K562 (cell line): ENCODE measurements around the gene RASGRP2. TPM values are rescaled to one million over a fixed set of nuclear protein-coding genes. Genes with fewer than 3 reads are reported as not detected.

ENCODE experiments used
- ATAC-seq: fragments of 200-7000 bp; cut with Tn5 transposase; 3 replicates; pipeline ENCODE4 v1.9.1; 2020; ENCODE audit warnings: moderate library complexity
- BruUV-seq: library from RNA; stranded (reverse); fragments of 400-500 nt; replicated peaks from 2 replicates; lab custom pipeline; 2021; lab: Mats Ljungman, UMichigan
- CTCF ChIA-PET: fragments of 300-600 bp; formaldehyde crosslinking; extraction: SDS; loops from one replicate; lab custom pipeline; 2021; ENCODE audit warnings: low intra/inter-chr PET ratio; lab: Yijun Ruan, JAX
- POLR2A ChIA-PET: fragments of 300-600, 350-650 bp; sonication (Branson Sonifier 250); formaldehyde crosslinking; extraction: SDS; loops from one replicate; lab custom pipeline; 2021; ENCODE audit warnings: antibody characterized with exemption, inconsistent platforms; lab: Yijun Ruan, JAX
- DNase-seq, 4 experiments: peaks; one replicate each; pipeline versions ENCODE4 v3.0.0 to v3.0.0-alpha.2; 2011 to 2018; ENCODE audit warnings: low spot score in 3 of 4, mixed read lengths in 3 of 4; ENCODE audit errors: extremely low read depth in 1 of 4
- FAIRE-seq: peaks from 2 replicates; lab custom pipeline; 2011; peaks lifted over from hg19 to GRCh38; lab: Jason Lieb, UNC
- H2AFZ ChIP-seq: 2 replicates; pipeline ENCODE4 v1.6.0; 2011; ENCODE audit warnings: low read depth, low read length, control low read depth, inconsistent platforms
- H3K27ac ChIP-seq: fragments of 200-600 bp; 3 replicates; pipeline ENCODE4 v1.8.0; 2011; ENCODE audit warnings: low read depth, mild to moderate bottlenecking, control low read depth, inconsistent platforms, low read length, moderate library complexity, mixed read lengths; ENCODE audit errors: extremely low read depth
- H3K27me3 ChIP-seq, 2 experiments: fragments of 300-600 bp in 1 of 2; 2 replicates in 1 of 2; 3 replicates in 1 of 2; pipeline versions ENCODE4 v1.6.0 to v1.8.0; 2011; ENCODE audit warnings: inconsistent platforms in 2 of 2, low read length in 2 of 2, mild to moderate bottlenecking in 1 of 2, mixed read lengths in 1 of 2, moderate library complexity in 1 of 2; ENCODE audit not compliant: control insufficient read depth in 2 of 2, insufficient read depth in 2 of 2
- H3K36me3 ChIP-seq: fragments of 300-600 bp; 3 replicates; pipeline ENCODE4 v1.8.0; 2011; ENCODE audit warnings: mild to moderate bottlenecking, low read length, inconsistent platforms; ENCODE audit not compliant: control insufficient read depth, insufficient read depth
- H3K4me1 ChIP-seq, 2 experiments: fragments of 200-600 bp in 1 of 2; replicated peaks in 1 of 2; 2 replicates in 1 of 2; 3 replicates in 1 of 2; pipeline versions ENCODE4 v1.5.1 to v1.8.0; 2011; ENCODE audit warnings: inconsistent platforms in 2 of 2, low read length in 2 of 2, mild to moderate bottlenecking in 1 of 2, mixed read lengths in 1 of 2, moderate library complexity in 1 of 2; ENCODE audit not compliant: control insufficient read depth in 2 of 2, insufficient read depth in 2 of 2
- H3K4me2 ChIP-seq: 2 replicates; pipeline ENCODE4 v1.6.1; 2011; ENCODE audit warnings: low read length, control low read depth, inconsistent platforms, mixed read lengths; ENCODE audit not compliant: insufficient read depth
- H3K4me3 ChIP-seq: fragments of 200-600 bp; sonication (generic), shearing (Covaris generic); 2 replicates; pipeline ENCODE4 v1.5.1; 2016; ENCODE audit warnings: control low read depth, inconsistent platforms
- H3K79me2 ChIP-seq: fragments of 200-600 bp; 3 replicates; pipeline ENCODE4 v1.8.0; 2011; ENCODE audit warnings: low read length, inconsistent platforms; ENCODE audit not compliant: control insufficient read depth, insufficient read depth
- H3K9ac ChIP-seq, 2 experiments: 2 replicates each; pipeline versions ENCODE4 v1.6.0 to v1.6.1; 2011; ENCODE audit warnings: low read depth in 2 of 2, low read length in 2 of 2, control low read depth in 1 of 2, inconsistent platforms in 1 of 2, mild to moderate bottlenecking in 1 of 2, mixed read lengths in 1 of 2; ENCODE audit not compliant: insufficient read depth in 1 of 2
- H3K9me1 ChIP-seq: one replicate; pipeline ENCODE4 v1.6.0; 2011; ENCODE audit warnings: inconsistent platforms, mild to moderate bottlenecking, low read length, moderate library complexity; ENCODE audit not compliant: control insufficient read depth, insufficient read depth
- H3K9me3 ChIP-seq: replicated peaks from 2 replicates; pipeline ENCODE4 v1.5.1; 2011; ENCODE audit warnings: low read depth, low read length, inconsistent platforms; ENCODE audit not compliant: control insufficient read depth, insufficient read depth
- H4K20me1 ChIP-seq: replicated peaks from 2 replicates; pipeline ENCODE4 v1.6.1; 2011; ENCODE audit warnings: low read length, inconsistent platforms, mixed read lengths; ENCODE audit not compliant: control insufficient read depth, insufficient read depth
- HOXB6 ChIP-seq: fragments of 250-450 bp; sonication (Bioruptor Pico); IDR thresholded peaks from 2 replicates; pipeline ENCODE4 v1.5.1; 2022; ENCODE audit warnings: mild to moderate bottlenecking, borderline replicate concordance
- whole genome bisulfite sequencing: fragments of 100-300 bp; shearing (Covaris generic); methylation state at CpG from one replicate; pipeline ENCODE4 v1.1.6; 2016; ENCODE audit warnings: low coverage, mixed read lengths; ENCODE audit not compliant: insufficient coverage; ENCODE audit errors: missing lambda C conversion rate; 5-methylcytosine and 5-hydroxymethylcytosine counted together
- in situ Hi-C: fragments of 300-500 bp; cut with MboI; formaldehyde crosslinking; loops from 4 replicates; pipeline ENCODE4 v1.15.0; 2018; ENCODE audit warnings: inconsistent platforms, mixed read lengths
- intact Hi-C: fragments of 100-400 bp; cut with micrococcal nuclease; formaldehyde crosslinking; loops from 2 replicates; pipeline ENCODE4 v1.14.2; 2022
- polyA plus RNA-seq, 8 experiments: library from polyadenylated mRNA; depleted of rRNA in 4 of 8; stranded (reverse) in 5 of 8; unstranded in 3 of 8; fragments of >200 nt; fragmentation: Nextera tagmentation in 2 of 8; fragmentation: Illumina TruSeq in 1 of 8; extraction: Ambion mirVana in 2 of 8; extraction: Trizol in 1 of 8; gene quantifications; 2 replicates each; pipeline versions ENCODE4 v1.2.1 to v1.2.3, GENCODE V29; 2011 to 2014; ENCODE audit warnings: inconsistent platforms in 1 of 8, missing spikeins in 1 of 8
- total RNA-seq, 7 experiments: library from RNA; depleted of rRNA in 6 of 7; stranded (reverse); fragments of >200 nt in 6 of 7; fragmentation: Illumina TruSeq in 2 of 7; extraction: Trizol in 2 of 7; gene quantifications; 2 replicates each; pipeline versions ENCODE4 v1.2.1 to v1.2.3, GENCODE V29; 2011 to 2021; ENCODE audit warnings: low replicate concordance in 1 of 7
- TF ChIP-seq, protein P1 (sequence below): fragments of 450-650 bp; IDR thresholded peaks from 2 replicates; pipeline ENCODE4 v1.6.1; 2016; ENCODE audit warnings: mild to moderate bottlenecking
- TF ChIP-seq, protein P2 (sequence below), 3 experiments: IDR thresholded peaks in 2 of 3; conservative IDR thresholded peaks in 1 of 3; 2 replicates each; pipeline ENCODE4 v1.5.1; 2011 to 2012; ENCODE audit warnings: low read length in 3 of 3, mild to moderate bottlenecking in 3 of 3, control low read depth in 2 of 3, improper control_type of control experiment in 1 of 3, inconsistent platforms in 1 of 3, low read depth in 1 of 3, mixed read lengths in 1 of 3, moderate library complexity in 1 of 3; ENCODE audit not compliant: insufficient read depth in 2 of 3

The RASGRP2 gene
- total and polyA plus RNA-seq, 9 of the 15 experiments (the other 6 are each of a cell fraction or from before 2014, with no cell fraction given), result 0.87 to 22.7 (median 5.5) TPM

DNA sequence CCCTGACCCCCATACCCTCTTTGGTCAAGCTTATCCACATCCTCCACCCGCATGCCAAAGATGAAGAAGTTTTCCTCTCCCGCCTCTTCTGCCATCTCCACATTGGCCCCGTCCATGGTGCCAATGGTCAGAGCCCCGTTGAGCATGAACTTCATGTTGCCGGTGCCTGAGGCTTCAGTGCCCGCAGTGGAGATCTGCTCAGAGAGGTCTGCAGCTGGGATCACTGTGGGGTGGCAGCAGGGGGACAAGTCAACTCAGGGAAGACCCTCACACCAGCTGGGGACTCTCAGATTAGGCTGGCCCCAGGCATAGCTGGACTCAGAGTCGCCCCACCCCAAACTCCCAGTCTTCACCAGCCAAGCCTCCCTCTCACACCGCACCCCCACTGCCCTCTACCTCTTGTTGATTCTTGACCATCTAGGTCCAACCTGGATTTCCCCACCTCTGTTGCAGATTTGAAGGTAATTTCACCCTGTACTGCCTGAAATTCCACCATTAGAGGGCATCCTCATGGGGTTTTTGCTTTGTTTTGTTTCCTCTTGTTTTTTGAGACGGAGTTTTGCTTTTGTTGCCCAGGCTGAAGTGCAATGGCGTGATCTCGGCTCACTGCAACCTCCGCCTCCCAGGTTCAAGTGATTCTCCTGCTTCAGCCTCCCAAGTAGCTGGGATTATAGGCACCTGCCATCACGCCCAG, 6.6 kb upstream of the RASGRP2 start:
- POLR2A ChIA-PET, result interaction anchor here (0.7 to 1.0 kb wide), 2 partner anchors 11 to 420 kb away, joined by 3 read pairs; no protein-coding TSS in a partner anchor
- CTCF ChIA-PET, result no interaction called here

More for the DNA sequence above, 6.6 kb upstream of the RASGRP2 start:
- H3K27me3 ChIP-seq, result no peaks in the 10 kb centered on the region
- H3K4me2 ChIP-seq, result no peak overlapping the region
- no peaks in the 10 kb centered on the region for H3K9me1 ChIP-seq
- no peaks in the 10 kb centered on the region for H3K9me3 ChIP-seq
- H3K4me3 ChIP-seq, result no peak overlapping the region
- H3K9ac ChIP-seq, result no peak overlapping the region
- H3K79me2 ChIP-seq, result no peaks in the 10 kb centered on the region
- DNase-seq (no peak), FAIRE-seq (no peak), ATAC-seq (no peak)
- H2AFZ ChIP-seq, result no peak overlapping the region
- intact Hi-C loops, result no loop called here
- WGBS, result 68% methylated on average over 9 of the region's 13 CpGs
- in situ Hi-C loops, result no loop called here
- H3K27ac ChIP-seq, result no peak overlapping the region
- BruUV-seq, result no TSS peak
- no peak for TF ChIP-seq HOXB6 (CRISPR knock-in tag)
- TF ChIP-seq, protein P1, sequence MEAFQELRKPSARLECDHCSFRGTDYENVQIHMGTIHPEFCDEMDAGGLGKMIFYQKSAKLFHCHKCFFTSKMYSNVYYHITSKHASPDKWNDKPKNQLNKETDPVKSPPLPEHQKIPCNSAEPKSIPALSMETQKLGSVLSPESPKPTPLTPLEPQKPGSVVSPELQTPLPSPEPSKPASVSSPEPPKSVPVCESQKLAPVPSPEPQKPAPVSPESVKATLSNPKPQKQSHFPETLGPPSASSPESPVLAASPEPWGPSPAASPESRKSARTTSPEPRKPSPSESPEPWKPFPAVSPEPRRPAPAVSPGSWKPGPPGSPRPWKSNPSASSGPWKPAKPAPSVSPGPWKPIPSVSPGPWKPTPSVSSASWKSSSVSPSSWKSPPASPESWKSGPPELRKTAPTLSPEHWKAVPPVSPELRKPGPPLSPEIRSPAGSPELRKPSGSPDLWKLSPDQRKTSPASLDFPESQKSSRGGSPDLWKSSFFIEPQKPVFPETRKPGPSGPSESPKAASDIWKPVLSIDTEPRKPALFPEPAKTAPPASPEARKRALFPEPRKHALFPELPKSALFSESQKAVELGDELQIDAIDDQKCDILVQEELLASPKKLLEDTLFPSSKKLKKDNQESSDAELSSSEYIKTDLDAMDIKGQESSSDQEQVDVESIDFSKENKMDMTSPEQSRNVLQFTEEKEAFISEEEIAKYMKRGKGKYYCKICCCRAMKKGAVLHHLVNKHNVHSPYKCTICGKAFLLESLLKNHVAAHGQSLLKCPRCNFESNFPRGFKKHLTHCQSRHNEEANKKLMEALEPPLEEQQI, result no peak
- TF ChIP-seq, protein P2, sequence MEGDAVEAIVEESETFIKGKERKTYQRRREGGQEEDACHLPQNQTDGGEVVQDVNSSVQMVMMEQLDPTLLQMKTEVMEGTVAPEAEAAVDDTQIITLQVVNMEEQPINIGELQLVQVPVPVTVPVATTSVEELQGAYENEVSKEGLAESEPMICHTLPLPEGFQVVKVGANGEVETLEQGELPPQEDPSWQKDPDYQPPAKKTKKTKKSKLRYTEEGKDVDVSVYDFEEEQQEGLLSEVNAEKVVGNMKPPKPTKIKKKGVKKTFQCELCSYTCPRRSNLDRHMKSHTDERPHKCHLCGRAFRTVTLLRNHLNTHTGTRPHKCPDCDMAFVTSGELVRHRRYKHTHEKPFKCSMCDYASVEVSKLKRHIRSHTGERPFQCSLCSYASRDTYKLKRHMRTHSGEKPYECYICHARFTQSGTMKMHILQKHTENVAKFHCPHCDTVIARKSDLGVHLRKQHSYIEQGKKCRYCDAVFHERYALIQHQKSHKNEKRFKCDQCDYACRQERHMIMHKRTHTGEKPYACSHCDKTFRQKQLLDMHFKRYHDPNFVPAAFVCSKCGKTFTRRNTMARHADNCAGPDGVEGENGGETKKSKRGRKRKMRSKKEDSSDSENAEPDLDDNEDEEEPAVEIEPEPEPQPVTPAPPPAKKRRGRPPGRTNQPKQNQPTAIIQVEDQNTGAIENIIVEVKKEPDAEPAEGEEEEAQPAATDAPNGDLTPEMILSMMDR (IDR thresholded peaks at IDR 0.05 in 2 of 3, conservative IDR thresholded peaks at IDR 0.05 in 1 of 3; ENCODE audit: insufficient read depth in 2 of 3, low read depth in 1 of 3, low read length in 3 of 3), result peak in 2 of 3 experiments; percentile 18 to 36; a peak in 2 of 6 replicates
- peaks cover 13 to 51% of the 10 kb centered on the region in 2 experiments for H3K4me1 ChIP-seq
- H4K20me1 ChIP-seq, result no peaks in the 10 kb centered on the region
- H3K36me3 ChIP-seq, result no peaks in the 10 kb centered on the region
